Lower leg skin (tissue), 4 donors: ENCODE results near the gene NEB. TPM values are rescaled to one million over a fixed set of nuclear protein-coding genes. Genes with fewer than 3 reads are reported as not detected.
"Not testable (repeated sequence)": the region's sequence is repeated elsewhere in the genome, so short reads cannot be mapped to it uniquely, and the experiment has no call there.

ENCODE experiments used
- DNase-seq, 2 donors: peaks; one replicate each; pipeline ENCODE4 v3.0.0-alpha.2; 2019; ENCODE audit warnings: low spot score in 2 of 2
- H3K4me3 ChIP-seq: fragments of 200-600 bp; sonication (generic); 2 replicates; pipeline ENCODE4 v1.5.1; 2017; ENCODE audit warnings: mild to moderate bottlenecking, low read depth; ENCODE audit not compliant: poor library complexity, severe bottlenecking
- CTCF ChIP-seq, 3 donors: fragments of 450-650 bp; IDR thresholded peaks; one replicate each; pipeline ENCODE4 v1.5.1; 2016; ENCODE audit warnings: antibody characterized with exemption in 3 of 3, mild to moderate bottlenecking in 3 of 3, moderate library complexity in 2 of 3
- POLR2A ChIP-seq, 2 donors: fragments of 450-650 bp; IDR thresholded peaks; one replicate each; pipeline ENCODE4 v1.6.1; 2016 to 2017; ENCODE audit warnings: antibody characterized with exemption in 2 of 2, mild to moderate bottlenecking in 1 of 2, moderate library complexity in 1 of 2
- WGBS, 2 donors: methylation state at CpG; one replicate each; pipeline ENCODE4 v1.1.5; 2018; 5-methylcytosine and 5-hydroxymethylcytosine counted together
- intact Hi-C: fragments of 100-400 bp; cut with DNase I; formaldehyde crosslinking; loops from one replicate; pipeline ENCODE4 v1.15.0; 2023; ENCODE audit warnings: low total_unique reads
- total RNA-seq, 4 donors: library from RNA; depleted of rRNA; stranded (reverse); fragments of >200 nt; gene quantifications; one replicate each; pipeline ENCODE4 v1.1.0, GENCODE V29; 2016

NEB gene
- total RNA-seq, 4 donors from 2014 or later: 4.7 to 15.6 (median 6.9) TPM

GRCh38 chr2:151650456-151650855 lies 83.8 kb downstream of the NEB start:
- no peak for DNase-seq
- H3K4me3 ChIP-seq: no peak overlapping the region
- WGBS, 2 donors: 90 to 95% methylated on average over 3 of the region's 3 CpGs
- TF ChIP-seq CTCF (IDR thresholded peaks at IDR 0.05): no peak
- no peak for TF ChIP-seq POLR2A (IDR thresholded peaks at IDR 0.05)
- intact Hi-C loops: no loop called here

GRCh38 chr2:151649966-151650365 lies 84.3 kb downstream of the NEB start:
- no peak for DNase-seq
- WGBS, 2 donors: 68 to 72% methylated on average over 3 of the region's 3 CpGs
- TF ChIP-seq POLR2A (IDR thresholded peaks at IDR 0.05) (no peak), CTCF (IDR thresholded peaks at IDR 0.05) (no peak)
- intact Hi-C loops: no loop called here
- H3K4me3 ChIP-seq: no peak overlapping the region

DNA sequence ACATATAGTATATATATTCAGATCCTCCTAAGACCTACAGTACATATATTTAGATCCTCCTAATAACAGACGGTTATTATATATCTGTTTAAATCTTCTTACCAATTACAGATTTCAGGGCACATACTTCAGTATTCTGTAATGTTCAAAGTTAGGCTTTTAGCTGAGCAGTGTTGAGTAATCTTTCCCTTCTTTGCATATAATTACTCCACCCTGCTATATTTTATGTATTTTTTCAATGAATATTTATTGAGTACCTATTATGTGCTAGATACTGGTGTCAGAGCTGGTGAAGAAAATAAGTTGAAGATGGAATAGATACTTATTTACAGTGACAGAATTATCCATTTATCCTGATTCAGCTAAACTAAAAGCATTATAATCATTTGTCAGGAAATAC lies 84.9 kb downstream of the NEB start:
- no peak overlapping the region for H3K4me3 ChIP-seq
- intact Hi-C loops: no loop called here
- DNase-seq: no peak
- TF ChIP-seq CTCF (IDR thresholded peaks at IDR 0.05): no peak
- no peak for TF ChIP-seq POLR2A (IDR thresholded peaks at IDR 0.05)
- WGBS, 2 donors: 69 to 78% methylated on average over 1 of the region's 1 CpG

DNA sequence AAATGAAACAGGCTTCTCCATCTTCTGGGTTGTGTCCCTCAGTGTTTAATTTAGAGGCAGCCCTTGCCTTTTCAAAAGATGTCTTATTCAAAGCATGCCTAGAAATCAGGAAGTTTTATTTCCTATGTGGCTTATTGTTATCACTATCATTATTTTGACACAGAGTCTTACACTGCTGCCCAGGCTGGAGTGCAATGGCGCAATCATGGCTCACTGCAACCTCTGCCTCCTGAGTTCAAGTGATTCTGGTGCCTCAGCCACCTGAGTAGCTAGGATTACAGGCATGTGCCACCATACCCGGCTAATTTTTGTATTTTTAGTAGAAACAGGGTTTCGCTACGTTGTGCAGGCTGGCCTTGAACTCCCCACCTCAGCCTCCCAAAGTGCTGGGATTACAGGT lies 87.8 kb downstream of the NEB start:
- H3K4me3 ChIP-seq, DNase-seq, intact Hi-C loops: not testable (repeated sequence)
- WGBS, 2 donors: 94% methylated on average over 4 of the region's 4 CpGs

DNA sequence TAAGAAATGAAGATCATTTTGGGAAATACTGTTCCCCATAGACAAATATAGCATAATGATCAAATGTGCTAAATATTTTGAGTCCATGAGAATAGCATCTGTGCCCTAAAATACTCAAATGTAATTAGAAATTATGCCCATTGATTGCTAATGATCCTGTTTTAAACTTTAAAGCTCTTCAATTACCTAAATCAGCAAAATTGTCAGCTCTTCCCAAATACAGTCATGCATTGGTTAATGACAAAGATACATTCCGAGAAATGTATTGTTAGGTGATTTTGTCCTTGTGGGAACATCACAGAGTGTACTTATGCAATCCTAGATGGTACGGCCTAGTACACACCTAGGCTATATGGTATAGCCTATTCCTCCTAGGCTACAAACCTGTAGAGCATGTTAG lies 89.7 kb downstream of the NEB start:
- no peak for DNase-seq
- intact Hi-C loops: no loop called here
- 90 to 92% methylated on average over 2 of the region's 2 CpGs for WGBS, 2 donors
- no peak overlapping the region for H3K4me3 ChIP-seq
- TF ChIP-seq CTCF (IDR thresholded peaks at IDR 0.05) (no peak), POLR2A (IDR thresholded peaks at IDR 0.05) (no peak)

- WGBS, 2 donors: 89 to 91% methylated on average over 2 of the region's 2 CpGs
- intact Hi-C loops: not testable (repeated sequence)
These were observed 92.4 kb downstream of the NEB start for GRCh38 chr2:151641895-151642294.

GRCh38 chr2:151640087-151640486 lies 94.2 kb downstream of the NEB start:
- no peak for TF ChIP-seq CTCF (IDR thresholded peaks at IDR 0.05)
- TF ChIP-seq POLR2A (IDR thresholded peaks at IDR 0.05): no peak

More at GRCh38 chr2:151641895-151642294, 92.4 kb downstream of the NEB start:
- not testable (repeated sequence) for H3K4me3 ChIP-seq, DNase-seq

More at GRCh38 chr2:151640087-151640486, 94.2 kb downstream of the NEB start:
- intact Hi-C loops: no loop called here
- 94 to 95% methylated on average over 9 of the region's 9 CpGs for WGBS, 2 donors
- DNase-seq: no peak
- no peak overlapping the region for H3K4me3 ChIP-seq
